Panc1 (cell line): ENCODE results near the gene C2orf69. TPM values are rescaled to one million over a fixed set of nuclear protein-coding genes. Genes with fewer than 3 reads are reported as not detected.

Source experiments
- ATAC-seq: fragments of 200-7000 bp; cut with Tn5 transposase; 2 replicates; pipeline ENCODE4 v1.9.1; 2020; ENCODE audit warnings: mild to moderate bottlenecking, moderate library complexity
- BruUV-seq: library from RNA; stranded (reverse); fragments of 400-500 nt; replicated peaks from 2 replicates; lab custom pipeline; 2021; lab: Mats Ljungman, UMichigan
- CTCF ChIA-PET: fragments of 300-600 bp; sonication (Branson Sonifier 250); formaldehyde crosslinking; loops from one replicate; lab custom pipeline; 2022; ENCODE audit warnings: antibody characterized with exemption; lab: Charles Lee
- POLR2A ChIA-PET: fragments of 300-600 bp; sonication (Branson Sonifier 250); formaldehyde crosslinking; loops from one replicate; lab custom pipeline; 2022; ENCODE audit warnings: antibody characterized with exemption; lab: Charles Lee
- DNase-seq: peaks from one replicate; pipeline ENCODE4 v3.0.0-alpha.2; 2010; ENCODE audit warnings: low read depth, low spot score
- H3K27ac ChIP-seq: 2 replicates; pipeline ENCODE4 v1.5.1; 2011; ENCODE audit warnings: mild to moderate bottlenecking, low read length, inconsistent platforms
- H3K27me3 ChIP-seq: fragments of 200-500 bp; sonication (Bioruptor generic); 2 replicates; pipeline ENCODE4 v1.6.0; 2014; ENCODE audit warnings: low read length, inconsistent platforms; ENCODE audit not compliant: control insufficient read depth, insufficient read depth
- H3K36me3 ChIP-seq: fragments of 200-500 bp; sonication (Bioruptor generic); 2 replicates; pipeline ENCODE4 v1.5.1; 2014; ENCODE audit warnings: inconsistent platforms, mild to moderate bottlenecking, low read length, moderate library complexity; ENCODE audit not compliant: control insufficient read depth, insufficient read depth
- H3K4me1 ChIP-seq: 2 replicates; pipeline ENCODE4 v1.5.1; 2011; ENCODE audit warnings: inconsistent platforms, mild to moderate bottlenecking, low read length, moderate library complexity; ENCODE audit not compliant: control insufficient read depth, insufficient read depth
- H3K4me3 ChIP-seq, 2 experiments: 2 replicates each; pipeline ENCODE4 v1.5.1; 2011 to 2012; ENCODE audit warnings: low read depth in 2 of 2, low read length in 2 of 2, mild to moderate bottlenecking in 2 of 2, inconsistent platforms in 1 of 2, moderate library complexity in 1 of 2
- H3K9me3 ChIP-seq: fragments of 200-500 bp; sonication (Bioruptor generic); 2 replicates; pipeline ENCODE4 v1.5.1; 2014; ENCODE audit warnings: low read depth, mild to moderate bottlenecking, inconsistent platforms, low read length, moderate library complexity; ENCODE audit not compliant: control insufficient read depth, insufficient read depth
- POLR2AphosphoS5 ChIP-seq: IDR thresholded peaks from 2 replicates; pipeline ENCODE4 v1.6.1; 2012; ENCODE audit warnings: mild to moderate bottlenecking, low read depth, low read length, moderate library complexity
- SIN3A ChIP-seq: IDR thresholded peaks from 2 replicates; pipeline ENCODE4 v1.6.1; 2012; ENCODE audit warnings: low read depth, mild to moderate bottlenecking, low read length, moderate library complexity, borderline replicate concordance; ENCODE audit not compliant: insufficient read depth
- TCF7L2 ChIP-seq: IDR thresholded peaks from 2 replicates; pipeline ENCODE4 v1.6.1; 2011; ENCODE audit warnings: mild to moderate bottlenecking, low read depth, low read length, inconsistent platforms
- in situ Hi-C: cut with HindIII; loops from 2 replicates; pipeline ENCODE4 v1.10.0; 2016; ENCODE audit warnings: low sequenced_read_pairs, low pct_unique_long_range_greater_than_20kb
- intact Hi-C: fragments of 100-400 bp; cut with micrococcal nuclease; formaldehyde crosslinking; loops from one replicate; pipeline ENCODE4 v1.10.0; 2022; ENCODE audit not compliant: unreplicated experiment
- total RNA-seq: library from RNA; stranded (reverse); gene quantifications from one replicate; pipeline ENCODE4 v1.2.1, GENCODE V29; 2021; ENCODE audit not compliant: unreplicated experiment
- TF ChIP-seq, protein P1 (sequence below): fragments of 450-650 bp; IDR thresholded peaks from 2 replicates; pipeline ENCODE4 v1.5.1; 2017; ENCODE audit warnings: mild to moderate bottlenecking
- TF ChIP-seq, protein P2 (sequence below), 2 experiments: IDR thresholded peaks; 2 replicates each; pipeline ENCODE4 v1.6.1; 2011 to 2012; ENCODE audit warnings: low read depth in 2 of 2, control low read depth in 1 of 2, low read length in 1 of 2, mild to moderate bottlenecking in 1 of 2, moderate library complexity in 1 of 2; ENCODE audit not compliant: insufficient read depth in 1 of 2

C2orf69 gene
- total RNA-seq, 1 experiment from 2014 or later, result 21.8 TPM

DNA sequence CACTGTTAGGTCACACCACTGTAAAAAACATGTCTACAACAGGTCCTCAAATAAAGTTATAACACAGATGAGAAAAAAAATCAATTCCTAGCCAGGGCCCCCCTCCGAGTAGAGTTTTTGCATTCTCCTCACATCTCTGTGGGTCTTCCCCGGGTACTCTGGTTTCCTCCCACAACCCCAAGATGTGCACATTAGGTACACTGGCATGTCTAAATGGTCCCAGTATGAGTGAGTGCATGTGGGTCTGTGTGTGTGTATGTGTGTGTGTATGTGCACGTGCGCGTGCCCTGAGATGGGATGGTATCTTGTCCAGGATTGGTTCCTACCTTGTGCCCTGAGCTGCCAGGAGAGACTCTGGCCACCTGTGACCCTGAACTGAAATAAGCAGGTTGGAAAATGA, 39.3 kb downstream of the C2orf69 start:
- no peak for TF ChIP-seq SIN3A
- TF ChIP-seq, protein P1, sequence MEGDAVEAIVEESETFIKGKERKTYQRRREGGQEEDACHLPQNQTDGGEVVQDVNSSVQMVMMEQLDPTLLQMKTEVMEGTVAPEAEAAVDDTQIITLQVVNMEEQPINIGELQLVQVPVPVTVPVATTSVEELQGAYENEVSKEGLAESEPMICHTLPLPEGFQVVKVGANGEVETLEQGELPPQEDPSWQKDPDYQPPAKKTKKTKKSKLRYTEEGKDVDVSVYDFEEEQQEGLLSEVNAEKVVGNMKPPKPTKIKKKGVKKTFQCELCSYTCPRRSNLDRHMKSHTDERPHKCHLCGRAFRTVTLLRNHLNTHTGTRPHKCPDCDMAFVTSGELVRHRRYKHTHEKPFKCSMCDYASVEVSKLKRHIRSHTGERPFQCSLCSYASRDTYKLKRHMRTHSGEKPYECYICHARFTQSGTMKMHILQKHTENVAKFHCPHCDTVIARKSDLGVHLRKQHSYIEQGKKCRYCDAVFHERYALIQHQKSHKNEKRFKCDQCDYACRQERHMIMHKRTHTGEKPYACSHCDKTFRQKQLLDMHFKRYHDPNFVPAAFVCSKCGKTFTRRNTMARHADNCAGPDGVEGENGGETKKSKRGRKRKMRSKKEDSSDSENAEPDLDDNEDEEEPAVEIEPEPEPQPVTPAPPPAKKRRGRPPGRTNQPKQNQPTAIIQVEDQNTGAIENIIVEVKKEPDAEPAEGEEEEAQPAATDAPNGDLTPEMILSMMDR, result no peak
- no peak for TF ChIP-seq POLR2AphosphoS5
- TF ChIP-seq, protein P2, sequence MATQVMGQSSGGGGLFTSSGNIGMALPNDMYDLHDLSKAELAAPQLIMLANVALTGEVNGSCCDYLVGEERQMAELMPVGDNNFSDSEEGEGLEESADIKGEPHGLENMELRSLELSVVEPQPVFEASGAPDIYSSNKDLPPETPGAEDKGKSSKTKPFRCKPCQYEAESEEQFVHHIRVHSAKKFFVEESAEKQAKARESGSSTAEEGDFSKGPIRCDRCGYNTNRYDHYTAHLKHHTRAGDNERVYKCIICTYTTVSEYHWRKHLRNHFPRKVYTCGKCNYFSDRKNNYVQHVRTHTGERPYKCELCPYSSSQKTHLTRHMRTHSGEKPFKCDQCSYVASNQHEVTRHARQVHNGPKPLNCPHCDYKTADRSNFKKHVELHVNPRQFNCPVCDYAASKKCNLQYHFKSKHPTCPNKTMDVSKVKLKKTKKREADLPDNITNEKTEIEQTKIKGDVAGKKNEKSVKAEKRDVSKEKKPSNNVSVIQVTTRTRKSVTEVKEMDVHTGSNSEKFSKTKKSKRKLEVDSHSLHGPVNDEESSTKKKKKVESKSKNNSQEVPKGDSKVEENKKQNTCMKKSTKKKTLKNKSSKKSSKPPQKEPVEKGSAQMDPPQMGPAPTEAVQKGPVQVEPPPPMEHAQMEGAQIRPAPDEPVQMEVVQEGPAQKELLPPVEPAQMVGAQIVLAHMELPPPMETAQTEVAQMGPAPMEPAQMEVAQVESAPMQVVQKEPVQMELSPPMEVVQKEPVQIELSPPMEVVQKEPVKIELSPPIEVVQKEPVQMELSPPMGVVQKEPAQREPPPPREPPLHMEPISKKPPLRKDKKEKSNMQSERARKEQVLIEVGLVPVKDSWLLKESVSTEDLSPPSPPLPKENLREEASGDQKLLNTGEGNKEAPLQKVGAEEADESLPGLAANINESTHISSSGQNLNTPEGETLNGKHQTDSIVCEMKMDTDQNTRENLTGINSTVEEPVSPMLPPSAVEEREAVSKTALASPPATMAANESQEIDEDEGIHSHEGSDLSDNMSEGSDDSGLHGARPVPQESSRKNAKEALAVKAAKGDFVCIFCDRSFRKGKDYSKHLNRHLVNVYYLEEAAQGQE (IDR thresholded peaks at IDR 0.05; ENCODE audit: insufficient read depth in 1 of 2, low read depth in 2 of 2, low read length in 1 of 2), result no peak
- TF ChIP-seq TCF7L2, result no peak
- Histone ChIP-seq H3K4me1 (peaks cover 5% of the 10 kb centered on the region; the same call in 1 of the 2 replicates), H3K27ac (no peak overlapping the region), H3K36me3 (peaks cover 26% of the 10 kb centered on the region), H3K4me3 (no peak overlapping the region), H3K9me3 (no peaks in the 10 kb centered on the region), H3K27me3 (no peaks in the 10 kb centered on the region)
- POLR2A ChIA-PET, result no interaction called here
- no peak for DNase-seq
- in situ Hi-C loops (no loop called here), intact Hi-C loops (no loop called here)
- CTCF ChIA-PET, result no interaction called here
- BruUV-seq, result no TSS peak
- ATAC-seq, result no peak

DNA sequence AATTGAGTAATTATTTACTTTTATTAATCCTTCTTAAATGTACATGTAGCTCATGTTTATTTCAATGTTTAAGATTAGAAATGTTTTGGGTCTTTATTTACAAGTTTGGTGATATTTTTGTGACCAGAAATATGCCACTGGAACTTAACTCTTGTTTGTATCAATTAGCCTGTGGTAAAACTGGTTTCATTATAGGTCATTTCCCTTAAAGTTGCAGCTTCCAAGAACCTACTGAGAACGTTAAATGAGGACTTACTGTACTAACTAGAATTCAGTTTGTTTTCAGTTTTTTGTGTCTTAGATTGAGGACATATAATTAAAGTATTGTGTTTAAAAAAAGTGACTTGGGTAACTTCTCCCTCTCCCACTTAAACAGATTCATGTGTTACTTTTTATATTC, 39.9 kb downstream of the C2orf69 start:
- Histone ChIP-seq H3K4me1 (peaks cover 5% of the 10 kb centered on the region; the same call in 1 of the 2 replicates), H3K9me3 (no peaks in the 10 kb centered on the region), H3K4me3 (no peak overlapping the region), H3K36me3 (peaks cover 26% of the 10 kb centered on the region), H3K27ac (no peak overlapping the region), H3K27me3 (no peaks in the 10 kb centered on the region)
- no peak for TF ChIP-seq SIN3A
- TF ChIP-seq, protein P2 (IDR thresholded peaks at IDR 0.05; ENCODE audit: insufficient read depth in 1 of 2, low read depth in 2 of 2, low read length in 1 of 2), result no peak
- ATAC-seq, result no peak
- no TSS peak for BruUV-seq
- DNase-seq, result no peak
- in situ Hi-C loops (no loop called here), intact Hi-C loops (no loop called here)
- ChIA-PET CTCF (no interaction called here), POLR2A (no interaction called here)
